ENCODE measurements around the gene BNIP2.

GRCh38 chr15:59696332-59696731 is 7.2 kb upstream of the BNIP2 start:
- TF ChIP-seq, protein P1, sequence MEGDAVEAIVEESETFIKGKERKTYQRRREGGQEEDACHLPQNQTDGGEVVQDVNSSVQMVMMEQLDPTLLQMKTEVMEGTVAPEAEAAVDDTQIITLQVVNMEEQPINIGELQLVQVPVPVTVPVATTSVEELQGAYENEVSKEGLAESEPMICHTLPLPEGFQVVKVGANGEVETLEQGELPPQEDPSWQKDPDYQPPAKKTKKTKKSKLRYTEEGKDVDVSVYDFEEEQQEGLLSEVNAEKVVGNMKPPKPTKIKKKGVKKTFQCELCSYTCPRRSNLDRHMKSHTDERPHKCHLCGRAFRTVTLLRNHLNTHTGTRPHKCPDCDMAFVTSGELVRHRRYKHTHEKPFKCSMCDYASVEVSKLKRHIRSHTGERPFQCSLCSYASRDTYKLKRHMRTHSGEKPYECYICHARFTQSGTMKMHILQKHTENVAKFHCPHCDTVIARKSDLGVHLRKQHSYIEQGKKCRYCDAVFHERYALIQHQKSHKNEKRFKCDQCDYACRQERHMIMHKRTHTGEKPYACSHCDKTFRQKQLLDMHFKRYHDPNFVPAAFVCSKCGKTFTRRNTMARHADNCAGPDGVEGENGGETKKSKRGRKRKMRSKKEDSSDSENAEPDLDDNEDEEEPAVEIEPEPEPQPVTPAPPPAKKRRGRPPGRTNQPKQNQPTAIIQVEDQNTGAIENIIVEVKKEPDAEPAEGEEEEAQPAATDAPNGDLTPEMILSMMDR (IDR thresholded peaks at IDR 0.05), result no peak
- TF ChIP-seq POLR2A (IDR thresholded peaks at IDR 0.05), result no peak

Data from uterus (tissue), 2 donors.